Uterus (tissue), 4 donors: ENCODE measurements around the gene SLC6A7. TPM values are rescaled to one million over a fixed set of nuclear protein-coding genes. Genes with fewer than 3 reads are reported as not detected.

Experiments
- DNase-seq, 2 donors: peaks; one replicate each; pipeline ENCODE4 v3.0.0-alpha.2; 2019 to 2020
- H3K27ac ChIP-seq, 2 donors: fragments of 200-600 bp; sonication (generic); 1 replicate in 1 of 2; 2 replicates in 1 of 2; pipeline ENCODE4 v1.5.1; 2016 to 2018
- H3K27me3 ChIP-seq, 2 donors: fragments of 200-600 bp; sonication (generic); one replicate each; pipeline ENCODE4 v1.5.1; 2018 to 2019; ENCODE audit warnings: control low read depth in 1 of 2
- H3K36me3 ChIP-seq, 2 donors: fragments of 200-600 bp; sonication (generic); one replicate each; pipeline ENCODE4 v1.5.1; 2019; ENCODE audit warnings: control low read depth in 1 of 2
- H3K4me1 ChIP-seq, 2 donors: fragments of 200-600 bp; sonication (generic); one replicate each; pipeline ENCODE4 v1.5.1; 2018 to 2019; ENCODE audit warnings: control low read depth in 1 of 2
- H3K4me3 ChIP-seq, 2 donors: fragments of 200-600 bp; sonication (generic); 1 replicate in 1 of 2; 2 replicates in 1 of 2; pipeline ENCODE4 v1.5.1; 2018 to 2019; ENCODE audit warnings: mild to moderate bottlenecking in 1 of 2
- H3K9me3 ChIP-seq, 2 donors: fragments of 200-600 bp; sonication (generic); one replicate each; pipeline ENCODE4 v1.5.1; 2019; ENCODE audit warnings: control low read depth in 1 of 2
- POLR2A ChIP-seq, 2 donors: fragments of 450-650 bp; IDR thresholded peaks; one replicate each; pipeline ENCODE4 v1.6.1; 2016; ENCODE audit warnings: antibody characterized with exemption in 2 of 2, mild to moderate bottlenecking in 1 of 2, moderate library complexity in 1 of 2
- intact Hi-C: fragments of 100-400 bp; cut with DNase I; formaldehyde crosslinking; loops from one replicate; pipeline ENCODE4 v1.15.1; 2023; ENCODE audit warnings: low total_unique reads
- total RNA-seq, 4 donors: library from RNA; depleted of rRNA in 3 of 4; stranded (reverse); fragments of >200 nt in 3 of 4; gene quantifications; one replicate each; pipeline versions ENCODE4 v1.1.0 to v1.2.4, GENCODE V29; 2014 to 2023
- TF ChIP-seq, protein P1 (sequence below), 4 experiments: fragments of 200-600 bp in 2 of 4; fragments of 450-650 bp in 2 of 4; sonication (generic) in 2 of 4; IDR thresholded peaks; one replicate each; pipeline ENCODE4 v1.5.1; 2016 to 2019; ENCODE audit warnings: antibody characterized with exemption in 4 of 4, mild to moderate bottlenecking in 2 of 4, moderate library complexity in 1 of 4
- donor health status: DM: yes; HTN: yes; CAD: no.

Gene SLC6A7
- total RNA-seq, 4 donors from 2014 or later = not detected

GRCh38 chr5:150248946-150249345 lies 59.1 kb downstream of the SLC6A7 start:
- Histone ChIP-seq H3K4me3 (no peak overlapping the region), H3K27me3 (no peaks in the 10 kb centered on the region), H3K4me1 (peaks cover 0 to 12% of the 10 kb centered on the region in 2 donors), H3K9me3 (no peaks in the 10 kb centered on the region), H3K36me3 (no peaks in the 10 kb centered on the region), H3K27ac (no peak overlapping the region)
- intact Hi-C loops = no loop called here
- DNase-seq = no peak
- TF ChIP-seq, protein P1, sequence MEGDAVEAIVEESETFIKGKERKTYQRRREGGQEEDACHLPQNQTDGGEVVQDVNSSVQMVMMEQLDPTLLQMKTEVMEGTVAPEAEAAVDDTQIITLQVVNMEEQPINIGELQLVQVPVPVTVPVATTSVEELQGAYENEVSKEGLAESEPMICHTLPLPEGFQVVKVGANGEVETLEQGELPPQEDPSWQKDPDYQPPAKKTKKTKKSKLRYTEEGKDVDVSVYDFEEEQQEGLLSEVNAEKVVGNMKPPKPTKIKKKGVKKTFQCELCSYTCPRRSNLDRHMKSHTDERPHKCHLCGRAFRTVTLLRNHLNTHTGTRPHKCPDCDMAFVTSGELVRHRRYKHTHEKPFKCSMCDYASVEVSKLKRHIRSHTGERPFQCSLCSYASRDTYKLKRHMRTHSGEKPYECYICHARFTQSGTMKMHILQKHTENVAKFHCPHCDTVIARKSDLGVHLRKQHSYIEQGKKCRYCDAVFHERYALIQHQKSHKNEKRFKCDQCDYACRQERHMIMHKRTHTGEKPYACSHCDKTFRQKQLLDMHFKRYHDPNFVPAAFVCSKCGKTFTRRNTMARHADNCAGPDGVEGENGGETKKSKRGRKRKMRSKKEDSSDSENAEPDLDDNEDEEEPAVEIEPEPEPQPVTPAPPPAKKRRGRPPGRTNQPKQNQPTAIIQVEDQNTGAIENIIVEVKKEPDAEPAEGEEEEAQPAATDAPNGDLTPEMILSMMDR (IDR thresholded peaks at IDR 0.05) = no peak
- TF ChIP-seq POLR2A (IDR thresholded peaks at IDR 0.05) = no peak

GRCh38 chr5:150249744-150250143 lies 59.9 kb downstream of the SLC6A7 start:
- H3K27ac ChIP-seq = no peak overlapping the region
- H3K36me3 ChIP-seq = no peaks in the 10 kb centered on the region
- H3K4me3 ChIP-seq = no peak overlapping the region
- TF ChIP-seq, protein P1 (IDR thresholded peaks at IDR 0.05) = no peak
- TF ChIP-seq POLR2A (IDR thresholded peaks at IDR 0.05) = no peak
- no peaks in the 10 kb centered on the region for H3K27me3 ChIP-seq
- intact Hi-C loops = no loop called here
- peaks cover 0 to 11% of the 10 kb centered on the region in 2 donors for H3K4me1 ChIP-seq
- DNase-seq = no peak
- H3K9me3 ChIP-seq = no peaks in the 10 kb centered on the region

DNA sequence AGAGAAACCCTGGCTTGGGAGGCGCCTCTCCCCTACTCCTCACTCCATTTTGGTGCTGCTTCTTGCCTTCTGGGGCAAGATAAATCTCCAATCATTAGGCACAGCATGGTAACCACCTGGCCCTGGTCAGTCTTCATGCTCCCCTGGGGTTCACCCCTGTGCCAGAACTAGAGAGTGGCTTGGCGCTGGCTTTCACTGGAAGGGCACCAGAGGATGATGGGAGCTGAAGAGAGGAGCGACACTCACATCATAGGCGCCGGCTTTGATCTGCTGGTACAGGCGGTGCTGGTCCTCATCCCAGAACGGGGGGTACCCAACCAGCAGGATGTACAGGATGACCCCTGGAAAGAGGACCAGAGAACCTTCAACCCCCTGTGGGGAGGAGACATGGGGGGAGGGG lies 61.6 kb downstream of the SLC6A7 start:
- Histone ChIP-seq H3K27ac (no peak overlapping the region), H3K9me3 (no peaks in the 10 kb centered on the region), H3K4me3 (no peak overlapping the region), H3K36me3 (no peaks in the 10 kb centered on the region), H3K4me1 (no peaks in the 10 kb centered on the region), H3K27me3 (no peaks in the 10 kb centered on the region)
- DNase-seq = no peak
- intact Hi-C loops = no loop called here
- no peak for TF ChIP-seq POLR2A (IDR thresholded peaks at IDR 0.05)
- TF ChIP-seq, protein P1 (IDR thresholded peaks at IDR 0.05) = no peak

DNA sequence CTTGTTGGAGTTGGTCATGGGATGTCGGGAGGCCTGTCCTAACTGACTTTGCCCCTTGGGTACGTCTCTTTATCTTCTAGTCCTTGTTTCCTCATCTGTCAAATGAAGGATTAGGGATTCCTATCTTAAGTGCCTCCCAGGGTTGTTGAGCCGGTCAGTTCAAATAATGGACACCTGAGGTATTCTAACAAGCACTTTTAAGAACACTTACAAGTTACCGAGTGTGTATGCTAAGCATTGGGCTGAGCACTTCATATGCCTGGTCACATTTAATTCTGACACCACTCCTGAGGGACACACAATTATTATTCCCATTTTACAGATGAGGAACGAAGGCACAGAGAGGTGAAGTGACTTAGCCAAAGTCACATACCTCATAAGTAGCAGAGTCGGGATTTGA lies 62.6 kb downstream of the SLC6A7 start:
- no peaks in the 10 kb centered on the region for H3K36me3 ChIP-seq
- no peak for DNase-seq

GRCh38 chr5:150253416-150254208 lies 63.8 kb downstream of the SLC6A7 start:
- Histone ChIP-seq H3K27ac (no peak overlapping the region), H3K4me1 (no peaks in the 10 kb centered on the region), H3K9me3 (no peaks in the 10 kb centered on the region), H3K27me3 (no peaks in the 10 kb centered on the region), H3K36me3 (no peaks in the 10 kb centered on the region), H3K4me3 (no peak overlapping the region)
- intact Hi-C loops = no loop called here
- no peak for TF ChIP-seq POLR2A (IDR thresholded peaks at IDR 0.05)
- TF ChIP-seq, protein P1 (IDR thresholded peaks at IDR 0.05) = no peak
- DNase-seq = no peak

More for the DNA sequence above, 62.6 kb downstream of the SLC6A7 start:
- no peaks in the 10 kb centered on the region for H3K4me1 ChIP-seq
- no peak for TF ChIP-seq POLR2A (IDR thresholded peaks at IDR 0.05)
- TF ChIP-seq, protein P1 (IDR thresholded peaks at IDR 0.05) = no peak
- no peak overlapping the region for H3K27ac ChIP-seq
- H3K9me3 ChIP-seq = no peaks in the 10 kb centered on the region
- H3K4me3 ChIP-seq = no peak overlapping the region
- intact Hi-C loops = no loop called here
- H3K27me3 ChIP-seq = no peaks in the 10 kb centered on the region
